ENCODE measurements around the gene GNMT.
"Not testable (repeated sequence)": the region's sequence is repeated elsewhere in the genome, so short reads cannot be mapped to it uniquely, and the experiment has no call there.

Gene GNMT

GRCh38 chr6:42941356-42941755, 19.2 kb upstream of the GNMT start:
- DNase-seq (ENCODE audit: low read depth) = not testable (repeated sequence)

- no peak for DNase-seq (ENCODE audit: low read depth)
These were observed 18.1 kb upstream of the GNMT start for GRCh38 chr6:42942444-42942843.

GRCh38 chr6:42947950-42948349, 12.6 kb upstream of the GNMT start:
- no peak for DNase-seq (ENCODE audit: low read depth)

GRCh38 chr6:42952389-42952788, 8.2 kb upstream of the GNMT start:
- no peak for DNase-seq (ENCODE audit: low read depth)

- not testable (repeated sequence) for DNase-seq (ENCODE audit: low read depth)
These were observed 6.1 kb upstream of the GNMT start for GRCh38 chr6:42954405-42954804.

GRCh38 chr6:42958125-42958524, 2.4 kb upstream of the GNMT start:
- DNase-seq (ENCODE audit: low read depth) = no peak

- no peak for DNase-seq (ENCODE audit: low read depth)
These were observed 674 bp upstream of the GNMT start for GRCh38 chr6:42959917-42960242.

GRCh38 chr6:42961020-42961470, 491 bp downstream of the GNMT start:
- DNase-seq (ENCODE audit: low read depth) = no peak

- no peak for DNase-seq (ENCODE audit: low read depth)
These were observed 1.5 kb downstream of the GNMT start for GRCh38 chr6:42962096-42962495.

- no peak for DNase-seq (ENCODE audit: low read depth)
These were observed 2.1 kb downstream of the GNMT start for GRCh38 chr6:42962502-42963178.

- no peak for DNase-seq (ENCODE audit: low read depth)
These were observed 2.8 kb downstream of the GNMT start for GRCh38 chr6:42963179-42963854.

GRCh38 chr6:42963855-42964605, 3.5 kb downstream of the GNMT start:
- no peak for DNase-seq (ENCODE audit: low read depth)

- DNase-seq (ENCODE audit: low read depth) = no peak
These were observed 6.0 kb downstream of the GNMT start for GRCh38 chr6:42966571-42966970.

GRCh38 chr6:42967228-42967627, 6.7 kb downstream of the GNMT start:
- DNase-seq (ENCODE audit: low read depth) = no peak

GRCh38 chr6:42968126-42968701, 7.7 kb downstream of the GNMT start:
- DNase-seq (ENCODE audit: low read depth) = no peak

- DNase-seq (ENCODE audit: low read depth) = no peak
These were observed 8.2 kb downstream of the GNMT start for GRCh38 chr6:42968783-42969182.

GRCh38 chr6:42969431-42969830, 8.9 kb downstream of the GNMT start:
- DNase-seq (ENCODE audit: low read depth) = no peak

GRCh38 chr6:42969934-42970333, 9.4 kb downstream of the GNMT start:
- DNase-seq (ENCODE audit: low read depth) = no peak

- no peak for DNase-seq (ENCODE audit: low read depth)
These were observed 10.5 kb downstream of the GNMT start for GRCh38 chr6:42970871-42971612.

GRCh38 chr6:42971746-42972327, 11.3 kb downstream of the GNMT start:
- DNase-seq (ENCODE audit: low read depth) = no peak

GRCh38 chr6:42973926-42974325, 13.4 kb downstream of the GNMT start:
- no peak for DNase-seq (ENCODE audit: low read depth)

Data from HS-27A (cell line).